Left lung (tissue), 10 donors: ENCODE data around the gene TET3. TPM values are rescaled to one million over a fixed set of nuclear protein-coding genes. Genes with fewer than 3 reads are reported as not detected.

Experiments used
- ATAC-seq: fragments of 200-7000 bp; cut with Tn5 transposase; one replicate; pipeline ENCODE4 v1.9.1; 2020; ENCODE audit warnings: moderate library complexity
- DNase-seq, 4 donors: peaks; one replicate each; pipeline ENCODE4 v3.0.0-alpha.2; 2013 to 2020
- H3K27ac ChIP-seq, 2 donors: fragments of 200-600 bp; sonication (generic) in 1 of 2; one replicate each; pipeline versions ENCODE4 v1.5.0 to v1.8.0; 2020 to 2021
- H3K27me3 ChIP-seq, 2 donors: fragments of 200-600 bp; sonication (generic) in 1 of 2; one replicate each; pipeline versions ENCODE4 v1.5.0 to v1.8.0; 2020 to 2021
- H3K36me3 ChIP-seq, 2 donors: fragments of 200-600 bp; sonication (generic) in 1 of 2; one replicate each; pipeline versions ENCODE4 v1.5.0 to v1.8.0; 2020 to 2021
- H3K4me1 ChIP-seq, 2 donors: fragments of 200-600 bp; one replicate each; pipeline ENCODE4 v1.8.0; 2021
- H3K4me3 ChIP-seq, 2 donors: fragments of 200-600 bp; sonication (generic) in 1 of 2; one replicate each; pipeline versions ENCODE4 v1.5.0 to v1.8.0; 2020 to 2021; ENCODE audit warnings: mild to moderate bottlenecking in 1 of 2
- H3K9me3 ChIP-seq, 2 donors: fragments of 200-600 bp; sonication (generic) in 1 of 2; one replicate each; pipeline versions ENCODE4 v1.5.0 to v1.8.0; 2020 to 2021
- CTCF ChIP-seq, 2 donors: fragments of 200-600 bp; sonication (generic) in 1 of 2; IDR thresholded peaks; one replicate each; pipeline versions ENCODE4 v1.5.0 to v1.8.0; 2021; ENCODE audit warnings: antibody characterized with exemption in 2 of 2
- intact Hi-C, 2 donors: fragments of 100-400 bp; cut with DNase I; formaldehyde crosslinking; loops; one replicate each; pipeline versions ENCODE4 v1.11.2 to v1.14.2; 2022
- polyA plus RNA-seq, 6 donors: library from polyadenylated mRNA; unstranded; fragments of 120-200 nt; gene quantifications; one replicate each; pipeline ENCODE4 v1.2.1, GENCODE V29; 2013; ENCODE audit not compliant: insufficient read length in 6 of 6
- total RNA-seq, 2 donors: library from RNA; stranded (reverse); fragmentation: NEBNext Ultra II Directional; extraction: Animal tissue kit (Norgen Biotek cat#: 25700); gene quantifications; one replicate each; pipeline ENCODE4 v1.2.1, GENCODE V29; 2021
- donor health status: DM: no; HTN: yes; CAD: no.
- donor health status: DM: no; HTN: no; CAD: no.

TET3 gene
- total and polyA plus RNA-seq, 8 donors = 16.6 to 32.1 (median 19.7) TPM

DNA sequence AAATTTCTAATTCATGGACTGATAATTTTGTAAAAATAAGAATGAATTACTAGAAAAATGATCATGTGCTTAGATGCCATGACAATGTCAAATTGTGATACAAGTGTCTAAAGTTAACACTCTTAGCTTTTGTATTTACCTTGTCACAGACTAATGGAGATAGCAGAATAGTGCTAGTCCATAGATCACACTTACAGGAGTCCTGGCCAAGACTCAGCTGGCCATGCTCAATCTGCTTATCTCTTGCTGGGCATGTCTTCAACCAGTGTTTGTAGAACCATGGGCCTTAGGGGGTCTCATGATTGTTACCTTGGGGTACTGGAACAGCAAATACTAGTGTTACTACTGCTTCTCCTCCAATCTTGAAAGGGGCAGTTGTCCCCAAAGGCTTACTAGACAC is 44.0 kb downstream of the TET3 start:
- DNase-seq (no peak), ATAC-seq (no peak)
- no peaks in the 10 kb centered on the region for H3K9me3 ChIP-seq
- TF ChIP-seq CTCF (IDR thresholded peaks at IDR 0.05) = no peak
- H3K4me1 ChIP-seq = peaks cover 10 to 76% of the 10 kb centered on the region in 2 donors
- H3K27me3 ChIP-seq = no peaks in the 10 kb centered on the region
- H3K27ac ChIP-seq = no peak overlapping the region
- intact Hi-C loops = no loop called here
- no peaks in the 10 kb centered on the region for H3K36me3 ChIP-seq
- no peak overlapping the region for H3K4me3 ChIP-seq

- Histone ChIP-seq H3K27me3 (no peaks in the 10 kb centered on the region), H3K27ac (no peak overlapping the region), H3K4me3 (no peak overlapping the region), H3K9me3 (no peaks in the 10 kb centered on the region), H3K4me1 (peaks cover 10 to 77% of the 10 kb centered on the region in 2 donors), H3K36me3 (no peaks in the 10 kb centered on the region)
- no peak for ATAC-seq
- intact Hi-C loops = no loop called here
- TF ChIP-seq CTCF (IDR thresholded peaks at IDR 0.05) = no peak
- no peak for DNase-seq
Observed at GRCh38 chr2:74029714-74030397, 45.1 kb downstream of the TET3 start.

DNA sequence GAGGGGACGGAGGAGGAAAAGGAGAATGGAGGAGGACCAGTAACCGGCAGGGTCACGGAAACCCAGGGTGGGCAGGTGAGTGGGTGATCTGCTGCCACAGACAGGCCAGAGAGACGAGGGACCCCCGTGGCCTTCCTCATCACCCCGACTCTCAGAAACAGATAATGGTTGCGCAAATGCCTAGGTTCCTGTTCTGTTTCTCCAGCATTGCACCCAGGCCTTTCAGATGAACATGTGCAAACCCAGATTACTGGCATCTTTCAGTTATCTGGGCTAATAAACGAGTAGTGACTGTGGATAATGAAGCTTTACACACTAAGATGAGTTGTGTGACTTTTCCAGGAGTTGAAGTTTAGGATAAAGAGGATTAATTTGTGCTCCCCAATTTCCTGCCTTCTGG is 46.5 kb downstream of the TET3 start:
- H3K9me3 ChIP-seq = no peaks in the 10 kb centered on the region
- H3K27ac ChIP-seq = peak overlapping the region in 1 of 2 donors; percentile 41
- no peaks in the 10 kb centered on the region for H3K27me3 ChIP-seq
- DNase-seq (no peak), ATAC-seq (no peak)
- no peak overlapping the region for H3K4me3 ChIP-seq
- H3K36me3 ChIP-seq = no peaks in the 10 kb centered on the region
- intact Hi-C loops = no loop called here
- peaks cover 10 to 76% of the 10 kb centered on the region in 2 donors for H3K4me1 ChIP-seq
- no peak for TF ChIP-seq CTCF (IDR thresholded peaks at IDR 0.05)

GRCh38 chr2:74031959-74032287 is 47.2 kb downstream of the TET3 start:
- peaks cover 16 to 76% of the 10 kb centered on the region in 2 donors for H3K4me1 ChIP-seq
- peak overlapping the region in 1 of 2 donors; percentile 41 for H3K27ac ChIP-seq
- H3K4me3 ChIP-seq = no peak overlapping the region
- H3K27me3 ChIP-seq = no peaks in the 10 kb centered on the region
- DNase-seq (no peak), ATAC-seq (no peak)
- H3K36me3 ChIP-seq = no peaks in the 10 kb centered on the region
- intact Hi-C loops = no loop called here
- no peaks in the 10 kb centered on the region for H3K9me3 ChIP-seq
- TF ChIP-seq CTCF (IDR thresholded peaks at IDR 0.05) = no peak

DNA sequence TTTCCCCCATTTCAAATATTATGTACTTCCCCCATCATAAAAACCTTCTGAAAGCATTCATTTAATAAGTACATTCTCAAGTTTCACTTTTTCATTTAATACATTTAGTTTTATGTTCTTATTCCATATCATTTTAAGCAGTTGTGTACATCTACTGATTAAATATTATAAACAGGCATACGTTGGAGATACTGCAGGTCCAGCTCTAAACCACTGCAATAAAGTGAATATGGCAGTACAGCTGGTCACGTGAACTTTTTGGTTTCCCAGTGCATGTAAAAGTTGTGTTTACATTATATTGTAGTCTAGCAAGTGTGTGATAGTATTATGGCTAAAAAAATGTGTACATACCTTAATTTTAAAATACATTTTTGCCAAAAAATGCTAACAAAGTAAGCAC is 48.7 kb downstream of the TET3 start:
- TF ChIP-seq CTCF (IDR thresholded peaks at IDR 0.05) = no peak
- intact Hi-C loops = no loop called here
- Histone ChIP-seq H3K4me1 (peaks cover 26 to 88% of the 10 kb centered on the region in 2 donors), H3K4me3 (no peak overlapping the region), H3K27me3 (no peaks in the 10 kb centered on the region), H3K36me3 (no peaks in the 10 kb centered on the region), H3K27ac (no peak overlapping the region), H3K9me3 (no peaks in the 10 kb centered on the region)
- ATAC-seq = no peak
- DNase-seq = no peak

Other genes with a start within 250 kb of the TET3 start
- 10 to 100 TPM; 15.3 to 20.2 TPM for gene TPRKB, start 247.6 kb upstream of the TET3 start, total RNA-seq
- 10 to 100 TPM; 65.2 to 79.1 (median 73.4) TPM for gene TPRKB, start 247.6 kb upstream of the TET3 start, polyA plus RNA-seq
- gene DUSP11, start 204.8 kb upstream of the TET3 start, total RNA-seq = 10 to 100 TPM; 16.6 to 17.1 TPM
- gene DUSP11, start 204.8 kb upstream of the TET3 start, polyA plus RNA-seq = 10 to 100 TPM; 31.0 to 39.1 (median 33.7) TPM
- gene C2orf78, start 200.7 kb upstream of the TET3 start, total RNA-seq = not detected
- gene C2orf78, start 200.7 kb upstream of the TET3 start, polyA plus RNA-seq = not detected
- gene STAMBP, start 155.9 kb upstream of the TET3 start, total RNA-seq = 10 to 100 TPM; 32.6 to 40.5 TPM
- 10 to 100 TPM; 49.0 to 57.0 (median 52.3) TPM for gene STAMBP, start 155.9 kb upstream of the TET3 start, polyA plus RNA-seq
- 100 to 1,000 TPM in 1 of 2 donors, 10 to 100 TPM in 1; 70.2 to 156 TPM for gene ACTG2, start 91.9 kb upstream of the TET3 start, total RNA-seq
- 10 to 100 TPM; 29.8 to 94.1 (median 45.0) TPM for gene ACTG2, start 91.9 kb upstream of the TET3 start, polyA plus RNA-seq
- gene DGUOK, start 58.0 kb upstream of the TET3 start, total RNA-seq = 10 to 100 TPM; 32.1 to 53.3 TPM
- gene DGUOK, start 58.0 kb upstream of the TET3 start, polyA plus RNA-seq = 10 to 100 TPM; 57.4 to 64.5 (median 61.0) TPM
- 10 to 100 TPM; 34.7 to 39.6 TPM for gene BOLA3, start 163.0 kb downstream of the TET3 start, total RNA-seq
- gene BOLA3, start 163.0 kb downstream of the TET3 start, polyA plus RNA-seq = 10 to 100 TPM; 16.5 to 25.5 (median 19.3) TPM
- gene MOB1A, start 194.0 kb downstream of the TET3 start, total RNA-seq = 100 to 1,000 TPM; 120 to 154 TPM
- 10 to 100 TPM; 78.8 to 94.5 (median 83.9) TPM for gene MOB1A, start 194.0 kb downstream of the TET3 start, polyA plus RNA-seq
- gene MTHFD2, start 213.7 kb downstream of the TET3 start, total RNA-seq = 10 to 100 TPM; 44.6 to 81.2 TPM
- gene MTHFD2, start 213.7 kb downstream of the TET3 start, polyA plus RNA-seq = 10 to 100 TPM; 12.8 to 21.5 (median 15.7) TPM